MM.1S (cell line): ENCODE measurements around the gene EFCAB14.

ENCODE experiments used
- EZH2 ChIP-seq: fragments of 300-600 bp; sonication (generic); optimal IDR thresholded peaks from 2 replicates; pipeline ENCODE3; 2017; ENCODE audit warnings: low read depth, mild to moderate bottlenecking, antibody characterized with exemption, low read length, mixed read lengths
- TF ChIP-seq, protein P1 (sequence below): fragments of 300-600 bp; sonication (generic); IDR thresholded peaks from 2 replicates; pipeline ENCODE4 v1.5.1; 2016; ENCODE audit warnings: antibody characterized with exemption, low read length, mixed read lengths

DNA sequence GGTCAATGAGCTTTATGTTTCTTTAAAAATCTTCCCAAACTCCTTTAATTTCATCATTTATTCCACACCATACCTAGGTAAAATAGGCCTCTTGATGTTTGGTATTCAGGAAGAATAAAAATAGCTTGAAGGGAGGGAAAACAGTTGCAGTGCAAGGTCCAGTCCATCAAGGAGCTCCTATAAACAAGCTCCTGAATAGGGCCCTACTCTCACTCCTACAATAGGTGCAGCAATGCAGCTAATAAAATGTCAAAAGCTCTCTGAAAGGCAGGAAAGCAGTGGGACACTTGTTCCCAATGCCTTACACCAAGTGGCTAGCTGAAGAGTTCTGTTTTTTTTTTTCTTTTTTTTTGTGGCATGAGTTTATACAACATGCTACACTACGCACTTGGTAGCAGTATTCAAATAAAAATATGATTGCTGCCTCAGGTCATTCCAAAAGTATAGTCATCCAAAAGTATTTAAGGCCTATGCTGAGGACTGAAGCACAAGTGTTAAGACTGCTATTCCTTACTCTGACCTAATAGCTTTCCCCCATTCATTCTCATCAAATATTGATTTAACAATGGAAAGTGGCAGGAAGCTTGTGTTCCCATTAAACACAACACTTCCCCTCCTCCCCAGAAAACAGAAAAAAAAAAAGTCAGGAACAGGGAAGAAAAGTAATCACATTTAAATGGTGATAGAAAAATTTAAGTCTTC is 37.4 kb downstream of the EFCAB14 start:
- TF ChIP-seq, protein P1, sequence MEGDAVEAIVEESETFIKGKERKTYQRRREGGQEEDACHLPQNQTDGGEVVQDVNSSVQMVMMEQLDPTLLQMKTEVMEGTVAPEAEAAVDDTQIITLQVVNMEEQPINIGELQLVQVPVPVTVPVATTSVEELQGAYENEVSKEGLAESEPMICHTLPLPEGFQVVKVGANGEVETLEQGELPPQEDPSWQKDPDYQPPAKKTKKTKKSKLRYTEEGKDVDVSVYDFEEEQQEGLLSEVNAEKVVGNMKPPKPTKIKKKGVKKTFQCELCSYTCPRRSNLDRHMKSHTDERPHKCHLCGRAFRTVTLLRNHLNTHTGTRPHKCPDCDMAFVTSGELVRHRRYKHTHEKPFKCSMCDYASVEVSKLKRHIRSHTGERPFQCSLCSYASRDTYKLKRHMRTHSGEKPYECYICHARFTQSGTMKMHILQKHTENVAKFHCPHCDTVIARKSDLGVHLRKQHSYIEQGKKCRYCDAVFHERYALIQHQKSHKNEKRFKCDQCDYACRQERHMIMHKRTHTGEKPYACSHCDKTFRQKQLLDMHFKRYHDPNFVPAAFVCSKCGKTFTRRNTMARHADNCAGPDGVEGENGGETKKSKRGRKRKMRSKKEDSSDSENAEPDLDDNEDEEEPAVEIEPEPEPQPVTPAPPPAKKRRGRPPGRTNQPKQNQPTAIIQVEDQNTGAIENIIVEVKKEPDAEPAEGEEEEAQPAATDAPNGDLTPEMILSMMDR = no peak
- no peak for TF ChIP-seq EZH2
